Measurements from ENCODE around the gene PRDM1.

PRDM1 gene

DNA sequence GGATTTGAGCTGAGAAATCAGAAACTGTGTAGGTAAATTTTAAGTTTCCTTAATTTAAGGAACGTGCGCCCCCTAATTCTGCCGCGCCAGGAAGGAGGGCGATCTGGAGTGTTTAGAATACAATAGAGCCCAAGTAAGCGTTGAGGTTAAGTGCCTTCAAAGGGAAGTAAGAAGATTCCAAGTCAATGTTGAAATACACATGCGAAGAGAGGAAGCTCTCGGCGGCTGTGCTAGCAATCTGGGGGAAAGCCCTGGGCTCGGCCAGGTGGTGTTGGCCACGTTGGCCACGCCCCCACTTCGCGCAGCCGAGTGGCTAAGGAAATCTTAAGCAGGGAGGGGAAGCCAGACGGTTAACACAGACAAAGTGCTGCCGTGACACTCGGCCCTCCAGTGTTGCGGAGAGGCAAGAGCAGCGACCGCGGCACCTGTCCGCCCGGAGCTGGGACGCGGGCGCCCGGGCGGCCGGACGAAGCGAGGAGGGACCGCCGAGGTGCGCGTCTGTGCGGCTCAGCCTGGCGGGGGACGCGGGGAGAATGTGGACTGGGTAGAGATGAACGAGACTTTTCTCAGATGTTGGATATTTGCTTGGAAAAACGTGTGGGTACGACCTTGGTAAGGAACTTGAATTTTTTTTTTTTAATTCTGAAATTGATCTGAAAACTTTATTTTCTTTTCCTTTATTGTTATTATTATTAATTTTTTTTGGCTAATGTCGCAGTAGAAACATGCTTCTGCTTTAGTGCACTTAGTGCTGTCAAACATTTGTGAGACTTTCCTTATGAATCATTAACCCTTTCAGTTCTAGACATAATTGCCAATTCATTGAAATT lies at the start of gene PRDM1:
PRDM1 (plus strand) TSS at position 353 of the 830 bp plus-strand sequence; CDS start at position 571, 218 bp downstream.
- TF ChIP-seq GATA3 (IDR thresholded peaks at IDR 0.05; ENCODE audit: low read depth, low read length) (no peak), GATA2 (IDR thresholded peaks at IDR 0.05; ENCODE audit: low read depth, low read length) (no peak)

DNA sequence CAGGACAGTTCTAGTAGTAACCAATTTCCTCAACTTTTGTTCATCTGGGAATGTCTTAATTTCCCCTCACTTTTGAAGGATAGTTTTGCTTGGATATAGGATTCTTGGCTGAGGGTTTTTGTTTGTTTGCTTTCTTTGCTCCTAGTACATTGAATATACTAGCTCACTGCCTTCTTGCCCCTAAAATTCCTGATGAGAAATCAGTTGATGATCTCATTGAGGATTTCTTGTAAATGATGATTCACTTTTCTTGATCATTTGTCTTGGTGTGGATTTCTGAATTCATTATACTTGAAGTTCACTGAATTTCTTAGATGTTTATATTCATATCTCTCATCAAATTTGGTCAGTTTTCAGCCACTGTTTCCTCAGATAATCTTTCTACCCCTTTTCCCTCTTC lies 49.1 kb upstream of the PRDM1 start:
- TF ChIP-seq GATA2 (IDR thresholded peaks at IDR 0.05; ENCODE audit: low read depth, low read length): no peak
- no peak for TF ChIP-seq GATA3 (IDR thresholded peaks at IDR 0.05; ENCODE audit: low read depth, low read length)

DNA sequence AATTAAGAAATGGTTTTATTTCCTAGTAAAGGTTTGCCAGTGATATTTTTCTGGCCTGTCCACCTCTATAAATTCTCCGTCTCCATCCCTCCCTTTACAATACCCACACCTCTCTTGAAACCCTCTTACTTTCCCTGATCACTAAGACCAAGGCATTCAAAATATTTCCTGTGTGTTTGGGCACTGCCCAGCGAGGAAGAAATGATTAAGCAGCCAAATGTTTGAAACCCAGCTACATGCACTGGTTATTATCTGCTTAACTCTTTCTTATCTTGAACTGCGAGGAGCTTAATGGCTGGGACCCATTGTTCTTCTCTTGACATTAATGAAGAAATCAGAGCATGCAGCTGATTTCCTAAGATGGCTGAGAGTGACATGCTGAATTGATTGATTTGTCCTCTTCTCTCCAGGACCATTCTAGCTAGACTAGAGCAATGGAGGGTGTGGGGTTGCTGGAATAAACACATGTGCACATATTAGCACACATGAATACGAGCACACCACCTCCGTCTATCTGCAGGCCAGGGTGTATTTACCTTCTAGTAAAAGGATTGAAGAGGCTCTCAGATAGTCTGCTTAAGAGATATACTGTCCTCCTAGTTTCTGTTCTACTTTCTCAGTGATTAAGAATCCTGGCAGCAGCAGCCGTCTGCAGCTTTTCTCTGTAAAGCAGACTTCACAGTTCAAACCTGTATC lies 46.1 kb upstream of the PRDM1 start:
- TF ChIP-seq GATA2 (IDR thresholded peaks at IDR 0.05; ENCODE audit: low read depth, low read length) (peak; percentile 11; the same call in 1 of the 2 replicates), GATA3 (IDR thresholded peaks at IDR 0.05; ENCODE audit: low read depth, low read length) (no peak)

DNA sequence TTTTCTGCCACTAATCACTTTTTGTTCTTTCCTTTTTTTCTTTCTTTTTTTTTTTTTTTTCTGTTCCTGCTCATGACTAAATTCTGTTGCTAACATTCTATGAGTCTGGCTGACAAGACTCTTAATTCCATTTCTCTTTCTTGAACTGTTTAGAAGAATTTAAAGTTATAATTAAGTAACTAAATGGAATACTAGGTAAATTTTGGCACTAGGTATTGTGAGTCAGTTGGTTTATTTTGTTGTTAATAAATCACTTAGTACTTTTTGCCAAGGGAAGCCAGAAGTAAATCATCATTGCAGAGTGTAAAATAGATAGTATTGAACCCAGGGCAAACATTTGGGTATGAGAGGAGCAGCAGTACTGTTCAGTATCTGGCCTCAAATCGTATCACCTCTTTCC lies 42.0 kb upstream of the PRDM1 start:
- TF ChIP-seq GATA3 (IDR thresholded peaks at IDR 0.05; ENCODE audit: low read depth, low read length) (no peak), GATA2 (IDR thresholded peaks at IDR 0.05; ENCODE audit: low read depth, low read length) (no peak)

DNA sequence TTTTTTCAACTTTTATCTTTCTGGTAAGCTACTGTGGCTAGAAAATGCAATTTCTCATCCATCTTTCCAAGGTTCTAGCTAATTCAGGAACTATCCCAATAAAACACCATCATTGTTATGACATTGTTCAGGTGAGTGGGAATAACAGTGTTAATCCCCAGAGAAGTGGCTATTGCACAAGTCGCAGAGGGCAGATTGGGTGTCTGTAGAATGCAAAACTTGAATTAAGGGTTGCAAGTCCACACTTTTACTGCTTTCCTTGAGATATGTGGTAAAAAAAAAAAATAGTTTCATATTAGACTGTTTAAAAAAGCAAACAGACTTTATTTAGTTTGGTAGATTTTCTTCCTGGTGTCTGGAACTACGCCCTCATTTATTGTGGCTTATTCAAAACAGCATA lies 41.1 kb upstream of the PRDM1 start:
- TF ChIP-seq GATA3 (IDR thresholded peaks at IDR 0.05; ENCODE audit: low read depth, low read length): no peak
- TF ChIP-seq GATA2 (IDR thresholded peaks at IDR 0.05; ENCODE audit: low read depth, low read length): no peak

DNA sequence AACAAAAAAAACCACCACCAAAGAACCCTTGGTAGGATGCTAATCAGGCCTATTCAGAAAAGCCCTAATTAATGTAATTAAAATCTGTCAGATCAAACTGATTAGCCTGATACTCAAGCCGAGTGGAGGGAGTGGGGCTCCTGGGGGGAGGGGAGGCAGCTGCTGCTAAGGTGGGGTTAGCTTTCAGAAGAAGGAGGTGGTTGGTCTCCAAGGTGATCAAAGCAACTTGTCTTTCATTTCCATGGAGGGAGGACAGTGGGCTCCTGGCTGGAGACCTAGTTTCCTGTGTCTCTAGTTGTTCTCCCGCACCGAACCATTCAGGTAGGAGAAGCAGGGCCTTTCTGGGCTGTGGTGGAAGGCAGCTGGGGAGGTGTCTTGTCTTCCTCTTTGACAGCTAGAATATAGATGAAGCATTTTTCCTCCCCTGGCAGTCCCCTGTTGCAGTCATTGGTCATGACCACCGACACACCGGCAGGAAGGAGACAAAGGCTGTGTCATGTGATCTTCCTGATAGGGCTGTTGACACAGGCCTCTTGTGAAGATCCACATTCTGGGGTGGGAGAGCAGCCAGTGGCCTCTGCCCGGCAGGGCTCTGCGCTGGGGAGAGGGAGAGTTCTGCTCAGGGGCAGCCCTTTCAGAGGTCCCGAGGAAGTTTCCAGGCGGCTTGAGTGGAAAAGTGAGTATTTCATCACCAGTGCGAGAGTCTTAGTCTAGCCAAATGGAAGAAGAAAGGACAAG lies 39.9 kb upstream of the PRDM1 start:
- TF ChIP-seq GATA2 (IDR thresholded peaks at IDR 0.05; ENCODE audit: low read depth, low read length) (no peak), GATA3 (IDR thresholded peaks at IDR 0.05; ENCODE audit: low read depth, low read length) (no peak)

DNA sequence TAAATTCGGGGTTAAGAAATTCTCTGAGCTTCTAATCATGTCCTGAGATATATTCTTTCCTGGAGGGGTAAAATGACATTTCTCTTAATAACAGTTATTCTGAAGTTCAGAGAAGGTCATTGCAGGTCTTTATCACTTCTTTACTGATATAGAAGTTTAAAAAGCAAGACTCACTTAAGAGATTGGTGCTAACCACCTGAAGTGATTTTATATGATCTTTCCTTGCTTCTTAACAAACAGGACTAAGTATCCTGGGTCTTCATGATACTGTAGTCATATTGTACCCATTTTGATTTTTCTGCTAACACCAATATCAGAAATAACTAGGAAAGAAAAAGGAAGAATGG lies 39.3 kb upstream of the PRDM1 start:
- TF ChIP-seq GATA2 (IDR thresholded peaks at IDR 0.05; ENCODE audit: low read depth, low read length): no peak

DNA sequence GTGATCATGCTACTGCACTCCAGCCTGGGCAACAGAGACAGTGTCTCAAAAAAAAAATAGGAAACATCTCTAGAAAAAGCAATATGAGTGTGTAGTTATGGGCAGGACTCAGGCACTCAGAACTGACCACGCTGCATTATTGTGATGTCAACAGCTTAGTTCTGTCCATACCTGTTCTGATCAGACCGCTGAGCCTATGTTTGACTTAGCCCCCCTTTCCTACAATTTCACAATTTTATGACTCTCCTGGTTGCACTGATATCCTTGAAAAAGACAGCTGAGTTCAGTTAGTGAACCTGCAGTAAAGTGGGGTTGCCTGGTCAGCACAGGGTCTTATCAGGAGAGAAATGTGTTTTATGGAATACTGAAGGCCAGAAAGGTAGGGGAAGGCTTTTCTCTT lies 37.8 kb upstream of the PRDM1 start:
- TF ChIP-seq GATA2 (IDR thresholded peaks at IDR 0.05; ENCODE audit: low read depth, low read length): no peak
- no peak for TF ChIP-seq GATA3 (IDR thresholded peaks at IDR 0.05; ENCODE audit: low read depth, low read length)

DNA sequence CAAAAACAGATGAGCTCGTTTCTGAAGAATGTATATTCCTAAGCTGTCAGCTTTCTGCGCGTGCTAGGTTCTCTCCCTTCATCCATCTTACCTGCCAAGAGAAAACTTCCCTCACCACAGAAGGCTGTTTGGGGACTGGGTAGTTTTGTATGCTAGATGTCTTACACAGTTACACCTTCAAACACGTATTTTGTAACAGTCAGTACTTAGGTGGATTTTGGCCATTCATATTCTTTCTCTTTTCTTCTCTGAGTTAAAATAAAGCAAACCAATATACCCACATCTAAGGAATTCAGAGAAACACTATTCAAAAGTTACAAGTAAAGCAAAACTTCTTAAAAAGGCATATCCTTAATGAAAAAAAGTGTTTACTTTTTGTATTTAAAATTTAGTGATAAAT lies 35.6 kb upstream of the PRDM1 start:
- TF ChIP-seq GATA2 (IDR thresholded peaks at IDR 0.05; ENCODE audit: low read depth, low read length) (no peak), GATA3 (IDR thresholded peaks at IDR 0.05; ENCODE audit: low read depth, low read length) (no peak)

DNA sequence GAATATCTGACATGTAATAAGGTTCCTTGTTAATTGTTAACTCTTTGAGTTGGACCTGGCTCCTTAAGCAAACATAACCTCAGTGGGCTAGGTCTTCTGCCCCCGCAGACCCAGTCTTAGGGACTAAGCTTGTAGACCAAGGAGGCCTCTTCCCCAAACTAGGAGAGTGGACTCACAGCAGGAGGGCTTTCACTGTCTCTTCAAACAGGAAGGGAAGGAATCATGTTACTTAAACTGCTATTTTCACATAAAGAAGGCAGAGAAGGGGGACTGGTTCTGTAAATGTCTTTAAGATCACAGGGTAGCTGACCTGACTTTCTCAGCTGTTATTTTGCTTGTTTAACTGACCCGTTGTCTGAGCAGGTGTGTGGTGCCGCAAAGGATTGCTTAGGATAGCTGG lies 34.9 kb upstream of the PRDM1 start:
- TF ChIP-seq GATA3 (IDR thresholded peaks at IDR 0.05; ENCODE audit: low read depth, low read length) (no peak), GATA2 (IDR thresholded peaks at IDR 0.05; ENCODE audit: low read depth, low read length) (no peak)

DNA sequence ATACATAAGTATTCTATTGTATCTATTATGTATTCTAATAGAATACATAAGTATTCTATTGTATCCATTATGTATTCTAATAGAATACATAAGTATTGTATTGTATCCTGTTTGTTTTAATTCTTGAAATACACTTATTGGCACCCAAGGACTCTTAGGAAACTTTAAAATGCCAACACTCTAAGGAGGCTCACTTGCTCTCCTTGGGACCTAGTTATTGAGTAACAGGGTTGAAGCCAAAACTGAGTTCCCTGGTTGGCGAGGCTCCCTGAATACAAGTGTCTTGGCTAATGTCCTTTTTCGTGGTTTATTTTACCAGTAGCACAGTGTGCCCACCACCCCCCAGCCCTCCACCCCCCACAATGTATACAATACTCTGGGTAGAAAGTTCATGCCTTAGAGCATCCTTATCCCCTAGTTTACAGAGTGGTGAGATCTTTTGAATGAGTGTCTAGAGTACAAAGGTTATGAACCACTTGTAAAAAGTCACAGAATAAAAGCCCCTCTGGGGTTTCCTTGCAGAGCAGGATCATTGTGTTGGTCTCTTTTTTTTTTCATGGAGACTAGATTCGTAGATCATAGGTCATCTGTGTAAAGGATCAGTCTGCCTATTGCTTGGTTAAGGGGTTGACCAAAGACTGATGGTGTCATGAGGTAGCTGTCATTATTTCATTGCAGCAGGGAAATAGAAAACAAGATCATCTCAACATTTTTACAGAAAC lies 32.5 kb upstream of the PRDM1 start:
- TF ChIP-seq GATA3 (IDR thresholded peaks at IDR 0.05; ENCODE audit: low read depth, low read length) (no peak), GATA2 (IDR thresholded peaks at IDR 0.05; ENCODE audit: low read depth, low read length) (no peak)

DNA sequence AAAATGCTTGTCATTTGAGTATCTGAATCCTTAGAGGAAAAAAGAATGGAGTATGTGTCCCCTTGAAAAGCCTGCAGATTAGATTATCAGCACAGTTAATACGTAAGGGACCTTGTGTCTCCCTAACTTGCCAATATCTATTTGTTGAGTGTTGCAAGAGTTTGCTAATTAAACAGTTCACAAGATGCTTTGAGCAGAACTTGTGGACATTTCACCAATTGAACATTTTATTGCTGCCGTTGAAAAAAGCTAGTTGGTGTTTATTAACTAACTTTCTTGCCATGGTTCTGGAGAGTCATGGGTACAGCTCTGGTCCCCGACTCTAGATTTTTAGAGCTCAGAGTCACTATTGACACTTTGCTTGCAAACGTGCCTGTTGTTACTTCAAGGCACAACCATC lies 30.6 kb upstream of the PRDM1 start:
- TF ChIP-seq GATA2 (IDR thresholded peaks at IDR 0.05; ENCODE audit: low read depth, low read length): no peak
- TF ChIP-seq GATA3 (IDR thresholded peaks at IDR 0.05; ENCODE audit: low read depth, low read length): no peak

DNA sequence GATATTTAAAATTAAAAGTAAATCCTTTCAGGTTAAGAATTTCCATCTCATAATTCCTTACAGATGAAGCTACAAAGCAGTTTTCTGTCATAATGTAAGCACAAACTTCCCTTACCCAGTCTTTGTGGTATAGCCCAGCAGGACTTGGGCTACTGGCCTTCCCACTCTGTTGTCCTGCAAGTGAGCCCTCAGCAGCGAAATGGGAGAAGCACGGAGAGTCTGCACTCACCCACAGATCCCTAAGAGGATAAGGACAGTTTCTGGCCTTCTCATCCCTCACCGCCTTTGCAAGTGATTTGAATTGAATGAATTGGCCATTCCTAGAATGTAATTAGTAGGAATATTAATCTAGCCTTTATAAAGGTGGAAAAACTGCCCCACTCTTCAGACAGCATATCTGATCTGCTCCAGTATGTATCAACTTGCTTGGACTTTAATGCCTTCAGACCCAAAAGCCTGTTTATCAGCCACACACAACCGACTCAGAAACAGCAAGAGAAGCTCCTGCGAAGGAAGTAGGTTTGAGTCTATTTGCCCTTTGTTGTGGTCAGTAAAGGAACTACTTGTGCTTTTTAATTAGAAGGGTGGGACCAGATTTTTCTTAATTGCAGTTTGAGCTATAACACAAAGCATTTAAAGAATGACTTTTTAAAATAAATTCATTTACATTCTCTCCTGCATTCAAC lies 29.9 kb upstream of the PRDM1 start:
- TF ChIP-seq GATA3 (IDR thresholded peaks at IDR 0.05; ENCODE audit: low read depth, low read length) (no peak), GATA2 (IDR thresholded peaks at IDR 0.05; ENCODE audit: low read depth, low read length) (0 out of 2 replicates have a peak, but pooled peaks have one; percentile 7)
